ENCODE data around the gene INPP5D. TPM values are rescaled to one million over a fixed set of nuclear protein-coding genes. Genes with fewer than 3 reads are reported as not detected.

The INPP5D gene
- total RNA-seq, 2 donors from 2014 or later = 6.5 to 7.1 TPM

DNA sequence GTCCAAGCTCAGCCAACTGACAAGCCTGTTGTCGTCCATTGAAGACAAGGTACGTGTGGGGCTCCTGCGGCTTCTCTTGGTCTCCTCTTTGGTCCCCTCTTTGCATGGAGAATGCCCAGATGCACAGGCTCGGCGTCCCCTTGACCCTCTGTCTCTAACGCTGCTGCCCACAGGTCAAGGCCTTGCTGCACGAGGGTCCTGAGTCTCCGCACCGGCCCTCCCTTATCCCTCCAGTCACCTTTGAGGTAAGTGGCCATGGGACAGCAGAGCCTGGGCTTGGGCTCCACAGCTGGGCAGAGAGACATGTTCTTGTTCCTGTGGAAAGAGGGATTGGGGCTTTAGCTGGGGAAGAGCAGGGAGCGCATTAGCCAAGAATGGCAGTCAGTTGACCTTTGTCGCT, 86.1 kb downstream of the INPP5D start:
- no peak for DNase-seq

DNA sequence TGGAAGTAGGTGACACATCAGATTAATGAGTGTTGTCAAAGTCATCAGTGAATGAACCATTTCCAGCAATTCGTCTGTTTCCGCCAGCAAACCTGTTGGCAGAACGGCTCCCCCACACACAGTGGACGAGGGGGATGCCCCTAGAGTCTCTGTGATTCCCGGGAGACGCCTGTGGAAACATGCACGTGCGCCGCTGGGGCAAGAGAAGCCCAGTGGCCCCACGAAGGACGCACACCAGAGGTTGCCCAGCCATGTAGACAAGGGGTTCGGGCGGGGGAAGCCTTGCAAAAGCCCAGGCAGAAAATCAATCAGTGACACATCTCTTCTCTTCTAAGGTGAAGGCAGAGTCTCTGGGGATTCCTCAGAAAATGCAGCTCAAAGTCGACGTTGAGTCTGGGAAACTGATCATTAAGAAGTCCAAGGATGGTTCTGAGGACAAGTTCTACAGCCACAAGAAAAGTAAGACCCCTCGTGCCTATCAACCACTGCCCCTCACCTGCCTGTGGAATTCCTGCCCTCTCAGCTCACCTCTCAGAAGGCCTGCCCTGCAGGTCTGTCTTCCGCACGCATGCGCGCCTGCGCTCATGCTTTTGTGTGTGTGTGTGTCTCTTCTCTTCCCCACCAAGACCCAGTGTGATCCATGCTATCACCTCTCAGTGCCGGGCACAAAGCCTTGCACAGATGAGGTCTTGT, 87.1 kb downstream of the INPP5D start:
- no peak overlapping the region for H3K27ac ChIP-seq
- no peak overlapping the region for H3K9ac ChIP-seq (ENCODE audit: low read depth in 2 of 2, low read length in 2 of 2)
- no peaks in the 10 kb centered on the region for H3K4me1 ChIP-seq
- no peaks in the 10 kb centered on the region for H3K9me3 ChIP-seq
- no peaks in the 10 kb centered on the region for H3K36me3 ChIP-seq
- no peak overlapping the region for H3K4me3 ChIP-seq
- intact Hi-C loops (cut with DNase I) = no loop called here
- no peaks in the 10 kb centered on the region for H3K27me3 ChIP-seq
- DNase-seq = no peak
- TF ChIP-seq, protein P1, sequence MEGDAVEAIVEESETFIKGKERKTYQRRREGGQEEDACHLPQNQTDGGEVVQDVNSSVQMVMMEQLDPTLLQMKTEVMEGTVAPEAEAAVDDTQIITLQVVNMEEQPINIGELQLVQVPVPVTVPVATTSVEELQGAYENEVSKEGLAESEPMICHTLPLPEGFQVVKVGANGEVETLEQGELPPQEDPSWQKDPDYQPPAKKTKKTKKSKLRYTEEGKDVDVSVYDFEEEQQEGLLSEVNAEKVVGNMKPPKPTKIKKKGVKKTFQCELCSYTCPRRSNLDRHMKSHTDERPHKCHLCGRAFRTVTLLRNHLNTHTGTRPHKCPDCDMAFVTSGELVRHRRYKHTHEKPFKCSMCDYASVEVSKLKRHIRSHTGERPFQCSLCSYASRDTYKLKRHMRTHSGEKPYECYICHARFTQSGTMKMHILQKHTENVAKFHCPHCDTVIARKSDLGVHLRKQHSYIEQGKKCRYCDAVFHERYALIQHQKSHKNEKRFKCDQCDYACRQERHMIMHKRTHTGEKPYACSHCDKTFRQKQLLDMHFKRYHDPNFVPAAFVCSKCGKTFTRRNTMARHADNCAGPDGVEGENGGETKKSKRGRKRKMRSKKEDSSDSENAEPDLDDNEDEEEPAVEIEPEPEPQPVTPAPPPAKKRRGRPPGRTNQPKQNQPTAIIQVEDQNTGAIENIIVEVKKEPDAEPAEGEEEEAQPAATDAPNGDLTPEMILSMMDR (IDR thresholded peaks at IDR 0.05) = no peak

More for the DNA sequence above, 86.1 kb downstream of the INPP5D start:
- Histone ChIP-seq H3K4me1 (no peaks in the 10 kb centered on the region), H3K4me3 (no peak overlapping the region), H3K27me3 (no peaks in the 10 kb centered on the region), H3K9ac (ENCODE audit: low read depth in 2 of 2, low read length in 2 of 2) (no peak overlapping the region), H3K36me3 (no peaks in the 10 kb centered on the region), H3K27ac (no peak overlapping the region), H3K9me3 (no peaks in the 10 kb centered on the region)
- intact Hi-C loops (cut with DNase I) = no loop called here
- TF ChIP-seq, protein P1 (IDR thresholded peaks at IDR 0.05) = no peak

DNA sequence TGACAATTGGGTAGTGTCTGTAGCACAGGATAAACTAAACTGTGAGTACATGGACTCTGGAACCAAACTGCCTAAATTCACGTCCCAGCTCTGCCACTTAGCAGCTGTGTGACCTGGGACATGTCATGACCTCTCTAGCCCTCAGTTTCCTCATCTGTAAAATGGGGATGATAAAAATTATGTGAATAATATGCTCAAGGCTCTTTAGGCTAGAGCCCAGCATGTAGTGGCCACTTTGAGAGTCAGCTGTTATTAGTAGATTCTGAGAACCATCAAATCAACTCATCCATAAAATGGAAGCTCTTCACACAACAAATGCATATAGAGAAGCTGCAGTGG, 87.7 kb downstream of the INPP5D start:
- TF ChIP-seq, protein P1 (IDR thresholded peaks at IDR 0.05) = no peak
- Histone ChIP-seq H3K27ac (no peak overlapping the region), H3K9me3 (no peaks in the 10 kb centered on the region), H3K27me3 (no peaks in the 10 kb centered on the region), H3K4me3 (no peak overlapping the region), H3K4me1 (no peaks in the 10 kb centered on the region), H3K9ac (ENCODE audit: low read depth in 2 of 2, low read length in 2 of 2) (no peak overlapping the region), H3K36me3 (no peaks in the 10 kb centered on the region)
- no peak for DNase-seq
- intact Hi-C loops (cut with DNase I) = no loop called here

DNA sequence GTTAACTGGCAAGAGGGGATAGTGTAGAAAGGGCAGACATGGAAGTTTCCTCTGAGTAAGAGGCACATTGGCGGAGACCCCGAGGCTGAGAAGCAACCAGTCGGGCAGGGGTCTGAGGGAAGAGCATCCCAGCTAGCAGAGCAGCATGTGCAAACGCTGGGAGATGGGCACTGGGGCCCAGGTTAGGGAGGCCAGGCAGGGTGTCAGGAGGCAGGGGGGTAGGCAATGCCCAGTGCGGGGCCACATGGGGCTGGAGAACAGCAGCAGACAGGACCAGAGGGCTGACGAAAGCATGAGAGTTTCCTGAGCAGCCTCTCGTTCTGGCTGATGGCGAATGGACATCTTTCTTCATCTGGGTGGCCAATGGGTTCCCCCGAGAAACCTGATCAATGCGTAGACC, 88.2 kb downstream of the INPP5D start:
- Histone ChIP-seq H3K27ac (no peak overlapping the region), H3K27me3 (no peaks in the 10 kb centered on the region), H3K9ac (ENCODE audit: low read depth in 2 of 2, low read length in 2 of 2) (no peak overlapping the region), H3K4me3 (no peak overlapping the region), H3K36me3 (no peaks in the 10 kb centered on the region), H3K9me3 (no peaks in the 10 kb centered on the region), H3K4me1 (no peaks in the 10 kb centered on the region)
- intact Hi-C loops (cut with DNase I) = no loop called here
- no peak for DNase-seq
- TF ChIP-seq, protein P1 (IDR thresholded peaks at IDR 0.05) = no peak

DNA sequence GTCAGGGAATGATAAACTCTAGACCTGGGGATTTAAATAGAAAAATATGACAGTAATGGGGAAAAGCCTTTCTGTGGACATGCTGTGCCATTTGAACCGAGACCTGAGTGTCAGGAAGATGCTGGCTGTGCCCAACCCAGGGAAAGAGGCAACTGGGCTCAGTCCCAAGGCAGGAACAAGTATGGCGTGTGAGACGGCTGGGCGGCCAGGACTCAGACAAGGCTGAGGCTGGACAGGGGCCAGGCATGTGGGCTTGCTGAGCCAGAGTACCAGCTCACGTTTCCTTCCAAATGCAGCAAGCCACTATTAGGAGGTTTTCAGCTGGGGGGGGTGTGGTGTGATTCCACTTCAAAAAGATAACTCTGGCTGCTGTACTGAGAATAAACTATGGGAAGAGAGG, 92.4 kb downstream of the INPP5D start:
- intact Hi-C loops (cut with DNase I) = no loop called here
- no peaks in the 10 kb centered on the region for H3K4me1 ChIP-seq

More for the DNA sequence above, 92.4 kb downstream of the INPP5D start:
- Histone ChIP-seq H3K9ac (ENCODE audit: low read depth in 2 of 2, low read length in 2 of 2) (no peak overlapping the region), H3K9me3 (no peaks in the 10 kb centered on the region), H3K27me3 (no peaks in the 10 kb centered on the region), H3K36me3 (no peaks in the 10 kb centered on the region), H3K4me3 (no peak overlapping the region), H3K27ac (no peak overlapping the region)
- no peak for DNase-seq
- TF ChIP-seq, protein P1 (IDR thresholded peaks at IDR 0.05) = no peak
